H54 (cell line): ENCODE data around the gene PI4KB.
A peak's percentile ranks its signal among the peaks of the same experiment; 100 is the strongest.
"Not testable (repeated sequence)": the region's sequence is repeated elsewhere in the genome, so short reads cannot be mapped to it uniquely, and the experiment has no call there.

ENCODE experiments used
- DNase-seq: peaks from one replicate; pipeline ENCODE4 v3.0.0; 2011; ENCODE audit warnings: low spot score, mixed read lengths; ENCODE audit not compliant: insufficient read length
- FAIRE-seq: peaks from 3 replicates; lab custom pipeline; 2011; peaks lifted over from hg19 to GRCh38; lab: Jason Lieb, UNC
- POLR2A ChIP-seq: IDR thresholded peaks from 2 replicates; pipeline ENCODE4 v1.6.1; 2011; ENCODE audit warnings: low read depth, mild to moderate bottlenecking, low read length

Gene PI4KB

DNA sequence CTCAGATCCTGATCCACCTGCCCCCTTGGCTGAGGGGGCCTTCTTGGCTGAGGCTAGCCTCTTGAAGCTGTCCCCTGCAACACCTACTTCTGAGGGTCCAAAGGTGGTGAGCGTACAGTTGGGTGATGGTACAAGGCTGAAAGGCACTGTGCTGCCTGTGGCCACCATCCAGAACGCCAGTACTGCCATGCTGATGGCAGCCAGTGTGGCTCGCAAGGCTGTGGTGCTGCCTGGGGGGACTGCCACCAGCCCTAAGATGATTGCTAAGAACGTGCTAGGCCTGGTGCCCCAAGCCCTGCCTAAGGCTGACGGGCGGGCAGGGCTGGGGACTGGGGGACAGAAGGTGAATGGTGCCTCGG lies 39.9 kb downstream of the PI4KB start:
- DNase-seq, result no peak
- FAIRE-seq, result no peak
- TF ChIP-seq POLR2A, result no peak

DNA sequence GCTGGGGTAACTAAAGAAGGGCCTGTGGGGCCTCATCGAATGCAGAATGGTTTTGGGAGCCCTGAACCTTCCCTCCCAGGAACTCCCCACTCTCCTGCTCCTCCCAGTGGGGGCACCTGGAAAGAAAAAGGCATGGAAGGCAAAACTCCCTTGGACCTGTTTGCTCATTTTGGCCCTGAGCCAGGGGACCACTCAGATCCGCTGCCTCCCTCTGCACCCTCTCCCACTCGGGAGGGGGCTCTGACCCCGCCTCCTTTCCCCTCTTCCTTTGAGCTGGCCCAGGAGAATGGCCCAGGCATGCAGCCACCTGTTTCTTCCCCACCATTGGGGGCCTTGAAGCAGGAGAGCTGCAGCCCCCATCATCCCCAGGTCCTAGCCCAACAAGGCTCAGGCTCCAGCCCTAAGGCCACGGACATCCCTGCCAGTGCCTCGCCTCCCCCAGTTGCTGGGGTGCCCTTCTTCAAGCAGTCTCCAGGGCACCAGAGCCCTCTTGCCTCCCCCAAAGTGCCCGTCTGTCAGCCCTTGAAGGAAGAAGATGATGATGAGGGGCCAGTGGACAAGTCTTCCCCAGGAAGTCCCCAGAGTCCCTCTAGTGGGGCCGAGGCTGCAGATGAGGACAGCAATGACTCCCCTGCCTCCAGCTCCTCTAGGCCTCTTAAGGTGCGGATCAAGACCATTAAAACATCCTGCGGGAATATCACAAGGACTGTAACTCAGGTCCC lies 40.4 kb downstream of the PI4KB start:
- no peak for FAIRE-seq
- TF ChIP-seq POLR2A, result no peak
- DNase-seq, result no peak

DNA sequence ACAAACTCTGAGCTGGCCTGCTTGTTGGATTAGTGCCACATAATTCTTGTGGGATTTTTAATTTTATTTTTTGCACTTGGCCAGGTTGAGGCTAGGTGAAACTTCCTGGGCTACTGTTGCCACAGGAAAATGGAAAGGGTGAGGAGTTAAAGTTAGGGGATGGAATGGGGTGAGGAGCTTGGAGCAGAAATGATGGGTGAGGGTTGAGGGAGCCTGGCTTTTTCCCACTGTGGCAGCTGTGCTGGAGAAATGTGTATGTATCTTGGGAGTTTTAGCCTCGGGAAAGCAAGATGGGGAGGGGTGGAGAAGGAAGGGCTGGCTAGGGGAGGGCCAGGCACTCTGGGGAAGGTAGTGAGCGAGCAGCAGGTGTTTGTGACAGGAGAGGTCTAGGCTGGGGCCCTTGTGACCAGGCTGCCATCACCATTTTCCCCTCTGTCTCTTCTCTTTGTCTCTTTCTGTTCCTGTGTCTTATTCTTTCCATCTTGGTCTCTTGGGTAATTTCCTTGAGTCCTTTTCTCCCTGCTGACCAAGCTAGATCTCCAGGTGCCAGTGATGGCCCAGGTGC lies 43.1 kb downstream of the PI4KB start:
- TF ChIP-seq POLR2A, result no peak
- DNase-seq (no peak), FAIRE-seq (no peak)

DNA sequence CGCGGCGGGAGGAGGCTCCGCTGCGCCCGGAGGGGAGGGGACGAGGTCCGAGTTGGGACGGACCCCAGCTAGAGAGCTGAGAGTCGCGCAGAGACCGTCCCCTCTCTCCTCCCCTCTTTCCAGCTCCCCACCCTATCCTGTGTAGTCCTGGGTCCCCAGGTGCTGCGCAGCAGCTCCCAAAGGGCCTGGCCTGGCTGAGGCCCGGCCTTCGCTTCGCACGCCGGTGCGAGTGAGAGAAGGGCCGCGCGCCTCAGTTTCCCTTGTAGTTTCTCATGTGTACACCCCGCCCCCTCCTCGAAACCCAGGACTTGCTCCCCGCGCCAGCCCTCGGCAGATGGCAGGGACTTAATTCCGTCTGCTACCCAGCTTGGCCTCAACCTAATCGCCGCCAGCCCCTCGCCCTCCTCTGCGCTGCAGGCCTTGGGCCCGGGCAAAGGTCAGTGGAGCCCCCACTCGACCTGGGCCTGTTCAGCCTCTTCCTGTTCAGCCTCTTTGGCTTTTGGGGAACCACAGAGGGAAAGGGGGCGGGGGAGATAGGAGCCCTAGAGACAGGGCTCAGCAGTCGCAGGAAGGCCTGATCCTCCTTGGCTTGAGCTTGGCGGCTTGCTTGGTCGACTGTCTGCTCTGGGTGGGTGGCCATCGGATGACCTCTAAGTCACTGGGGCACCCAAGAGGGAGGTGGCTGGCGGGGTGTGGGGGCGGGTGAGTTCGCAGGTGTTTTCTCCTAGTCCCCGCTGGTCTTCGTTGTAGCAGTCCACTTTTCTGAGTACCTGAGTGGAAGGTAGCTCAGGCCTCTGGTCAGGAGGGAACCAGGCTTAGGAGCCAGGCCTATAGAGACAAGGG lies 44.1 kb downstream of the PI4KB start:
- TF ChIP-seq POLR2A, result 0 out of 2 replicates have a peak, but pooled peaks have one; percentile 8
- DNase-seq (no peak), FAIRE-seq (no peak)

DNA sequence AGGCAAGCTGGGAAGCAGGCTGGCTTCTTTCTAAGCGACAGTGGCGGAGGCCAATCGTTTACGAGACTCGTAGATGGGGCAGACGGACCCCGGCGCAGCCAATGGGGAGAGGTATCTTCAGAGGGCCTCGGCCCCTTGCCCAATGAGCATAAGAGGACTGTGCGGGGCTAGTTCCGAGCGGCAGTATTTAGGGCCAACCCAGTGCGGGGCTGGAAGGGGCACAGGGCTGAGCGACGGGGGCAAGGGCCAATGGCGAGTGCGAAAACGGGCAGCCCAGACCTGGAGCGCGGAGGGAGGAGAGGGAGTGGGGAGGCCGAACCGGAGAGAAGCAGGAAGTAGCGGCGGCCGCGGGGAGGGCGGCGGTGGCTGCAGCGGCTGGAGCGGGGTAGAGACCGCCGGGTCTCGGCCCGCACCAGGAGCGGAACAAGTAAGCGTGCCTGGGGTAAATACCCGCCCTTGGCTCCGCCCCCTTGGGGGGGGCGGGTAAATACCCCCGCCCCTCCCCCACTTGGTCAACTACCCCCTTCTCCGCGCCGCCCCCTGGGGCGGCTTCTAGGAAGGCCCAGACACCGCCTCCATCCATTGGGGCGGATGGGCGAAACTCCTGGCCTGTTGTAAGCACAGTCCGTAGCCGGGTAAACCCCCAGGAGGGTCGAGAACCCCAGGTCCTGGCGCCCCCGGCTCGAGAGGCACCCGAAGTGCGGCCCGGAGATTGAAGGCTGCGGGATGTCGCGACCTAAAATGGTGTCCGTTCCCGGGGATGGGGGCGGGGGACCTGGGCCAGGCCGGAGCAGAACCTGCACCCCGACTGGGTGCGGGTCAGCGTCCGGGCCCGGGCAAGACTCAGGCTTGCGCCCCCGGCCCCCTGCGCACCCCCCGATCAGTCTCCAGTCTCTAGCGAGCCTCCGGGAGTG lies 45.0 kb downstream of the PI4KB start, which contains the start of gene ZNF687:
TSS of gene ZNF687 (plus strand) at position 331 of the 914 bp plus-strand sequence. CDS start 3,993 bp downstream, outside the sequence.
- FAIRE-seq, result no peak
- TF ChIP-seq POLR2A, result peak; percentile 89
- DNase-seq, result peak; percentile 100

DNA sequence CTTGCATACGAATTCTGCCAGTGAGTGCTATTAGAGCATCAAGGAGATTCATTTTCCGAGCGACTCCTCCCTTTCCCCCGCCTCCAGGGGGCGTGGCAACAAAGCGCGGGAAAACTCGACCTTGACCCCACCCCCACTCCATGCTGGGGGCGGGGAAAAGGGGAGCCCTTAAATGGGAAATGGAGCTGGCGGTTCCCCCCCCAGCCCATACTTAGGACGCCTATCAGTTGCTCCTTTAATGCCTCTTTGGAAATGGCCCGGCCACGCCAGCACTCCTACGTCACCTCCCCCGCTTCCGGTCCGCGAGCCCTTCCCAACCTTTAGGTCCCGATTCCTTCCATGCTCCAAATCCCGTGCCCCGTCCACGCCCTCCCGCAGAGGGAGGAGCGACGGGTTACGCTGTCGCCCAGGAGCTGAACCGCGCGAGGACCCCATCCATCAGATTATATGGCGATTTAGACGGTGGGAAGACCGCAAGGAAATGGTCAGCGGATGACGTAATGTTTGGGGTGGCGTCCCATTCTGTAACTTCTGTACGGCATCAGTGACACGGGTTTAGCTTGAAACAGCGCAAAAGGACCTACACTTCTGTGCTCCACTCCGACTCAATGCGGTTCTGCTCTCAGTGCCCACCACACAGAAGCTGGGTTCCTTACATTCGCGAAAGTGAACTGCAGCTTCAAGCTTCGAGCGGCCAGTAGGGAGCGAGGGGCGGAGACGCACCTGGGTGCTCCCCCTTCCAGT lies 45.8 kb downstream of the PI4KB start:
- FAIRE-seq (no peak), DNase-seq (peak; percentile 96)
- TF ChIP-seq POLR2A, result peak; percentile 60

DNA sequence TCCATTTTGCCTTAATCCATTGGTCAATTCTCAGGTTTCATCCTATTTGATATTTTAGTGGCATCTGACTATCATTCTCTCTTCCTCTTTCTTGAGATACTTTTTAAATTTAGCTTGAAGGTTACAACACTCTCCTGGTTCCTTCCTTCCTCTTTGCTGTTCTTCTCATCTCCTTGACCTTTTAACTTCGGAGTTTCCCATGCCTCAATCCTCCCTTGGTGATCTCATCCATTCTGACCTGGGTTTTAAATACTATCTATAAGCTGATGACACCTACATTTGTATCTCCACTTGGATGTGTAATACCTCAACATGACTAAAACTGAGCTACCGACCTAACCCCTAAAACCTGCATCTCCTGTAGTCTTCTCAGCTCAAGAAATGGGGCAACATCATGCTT lies 50.0 kb downstream of the PI4KB start:
- TF ChIP-seq POLR2A, result no peak
- DNase-seq, result no peak
- FAIRE-seq, result no peak

DNA sequence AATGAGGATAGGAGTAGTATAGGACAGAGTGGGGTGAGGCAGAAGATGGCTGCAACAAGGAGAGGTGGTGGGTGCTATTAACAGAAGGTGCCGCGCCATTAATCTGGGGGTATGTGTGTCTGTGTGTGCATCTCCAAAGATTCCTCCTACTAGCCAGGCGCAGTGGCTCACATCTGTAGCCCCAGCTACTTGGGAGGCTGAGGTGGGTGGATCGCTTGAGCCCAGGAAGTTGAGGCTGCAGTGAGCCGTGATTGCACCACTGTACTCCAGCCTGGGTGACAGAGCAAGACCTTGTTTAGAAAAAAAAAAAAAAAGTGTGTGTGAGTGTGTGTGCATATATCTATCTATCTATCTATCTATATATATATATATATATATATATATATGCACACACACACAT lies 51.9 kb downstream of the PI4KB start:
- not testable (repeated sequence) for DNase-seq, FAIRE-seq

DNA sequence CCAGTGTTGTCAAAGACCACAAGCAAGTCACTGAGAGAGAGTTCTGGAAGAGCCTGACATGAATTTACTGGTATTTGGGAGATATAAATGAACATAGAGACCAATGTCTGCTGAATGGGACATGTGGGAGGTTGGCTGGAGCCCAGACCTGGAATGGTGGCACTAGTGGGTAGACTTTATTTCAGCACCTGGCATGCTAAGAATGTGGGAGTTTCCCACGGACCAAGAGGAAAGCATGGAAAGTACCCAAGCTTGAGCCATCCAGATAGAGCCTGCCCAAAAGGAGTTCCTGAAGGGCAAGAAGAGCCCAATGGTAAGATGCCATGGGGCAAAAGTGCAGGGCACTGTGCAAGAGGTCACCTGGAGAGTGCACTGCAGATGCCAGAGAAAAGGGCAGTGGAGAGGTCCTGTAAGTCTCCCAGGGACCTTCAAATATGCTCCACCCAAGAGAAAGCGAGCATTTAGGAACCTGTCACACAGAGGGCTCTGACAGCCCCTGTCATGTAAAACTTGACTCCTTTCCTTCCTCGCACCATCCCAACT lies 53.2 kb downstream of the PI4KB start:
- DNase-seq (no peak), FAIRE-seq (no peak)
- TF ChIP-seq POLR2A, result no peak

DNA sequence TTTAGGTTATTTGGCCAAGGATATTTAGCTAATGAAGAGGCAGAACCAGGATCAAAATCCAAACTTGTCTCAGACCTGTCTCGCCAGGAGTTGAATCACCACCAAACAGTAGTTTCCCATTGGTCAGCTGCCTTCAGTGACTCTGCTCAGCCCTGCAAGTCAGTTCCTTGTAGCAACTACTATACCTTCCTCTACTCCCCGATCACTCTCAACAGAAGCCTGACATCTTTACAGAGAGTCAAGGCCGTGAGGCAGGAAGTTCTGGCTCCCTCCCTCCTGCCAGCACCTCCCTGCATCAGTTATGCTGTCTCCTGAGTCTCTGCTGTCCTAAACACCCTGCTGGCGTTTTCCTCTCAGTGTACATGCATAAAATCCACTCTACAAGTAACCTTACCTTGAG lies 59.5 kb downstream of the PI4KB start:
- no peak for TF ChIP-seq POLR2A
- no peak for DNase-seq
- FAIRE-seq, result no peak

DNA sequence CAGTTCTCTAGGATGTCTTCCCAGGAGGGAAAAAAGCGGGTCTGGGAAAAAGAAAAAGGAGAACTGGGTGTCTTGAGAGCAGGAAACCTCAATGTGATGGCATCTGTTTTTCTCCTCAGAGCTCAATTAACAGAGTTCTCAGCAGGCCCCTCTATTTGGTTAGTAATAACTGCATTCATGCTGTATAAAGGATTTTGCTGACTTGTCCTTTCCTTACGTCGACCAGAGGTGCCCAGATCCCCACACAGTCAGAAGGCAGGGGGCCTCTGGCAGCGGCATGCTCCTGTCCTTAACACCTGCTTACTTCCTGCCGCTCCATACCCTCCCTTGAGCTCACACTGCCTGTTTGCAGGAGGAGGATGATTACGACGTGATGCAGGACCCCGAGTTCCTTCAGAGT lies 60.4 kb downstream of the PI4KB start:
- TF ChIP-seq POLR2A, result no peak
- no peak for DNase-seq
- FAIRE-seq, result no peak

DNA sequence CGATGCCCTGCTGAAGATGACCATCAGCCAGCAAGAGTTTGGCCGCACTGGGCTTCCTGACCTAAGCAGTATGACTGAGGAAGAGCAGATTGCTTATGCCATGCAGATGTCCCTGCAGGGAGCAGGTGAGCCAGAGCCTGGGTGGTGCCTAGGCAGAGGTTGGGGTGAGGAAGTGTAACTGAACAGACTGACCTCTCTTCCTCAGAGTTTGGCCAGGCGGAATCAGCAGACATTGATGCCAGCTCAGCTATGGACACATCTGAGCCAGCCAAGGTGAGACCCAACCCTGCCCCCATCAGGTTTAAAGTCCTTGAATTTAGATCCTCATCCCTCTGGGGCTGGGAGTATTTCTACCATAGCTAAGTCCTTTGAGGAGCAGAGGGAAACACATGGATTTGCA lies 60.9 kb downstream of the PI4KB start:
- TF ChIP-seq POLR2A, result no peak
- DNase-seq, result no peak
- no peak for FAIRE-seq
